OCI-LY3 (cell line): ENCODE measurements around the gene TJP3.

Experiments used
- H2AFZ ChIP-seq: fragments of 200-600, 300-600 bp; shearing (Covaris generic); 2 replicates; pipeline ENCODE4 v1.6.0; 2014; ENCODE audit warnings: antibody characterized with exemption, low read depth, low read length
- H3K27ac ChIP-seq: fragments of 200-600, 300-600 bp; sonication (generic); 2 replicates; pipeline ENCODE4 v1.5.1; 2014; ENCODE audit warnings: mild to moderate bottlenecking, low read length, moderate library complexity, mixed read lengths
- H3K27me3 ChIP-seq: fragments of 200-600, 300-600 bp; sonication (generic); 2 replicates; pipeline ENCODE4 v1.6.1; 2014; ENCODE audit warnings: low read depth, low read length, mixed read lengths
- H3K36me3 ChIP-seq: fragments of 200-600, 300-600 bp; sonication (generic); replicated peaks from 2 replicates; pipeline ENCODE3; 2014; ENCODE audit warnings: low read depth, low read length, mixed read lengths
- H3K4me1 ChIP-seq: fragments of 300-600, 200-600 bp; sonication (generic); 2 replicates; pipeline ENCODE4 v1.6.1; 2014; ENCODE audit warnings: low read length, mixed read lengths
- H3K4me2 ChIP-seq: fragments of 200-600, 300-600 bp; sonication (generic); 2 replicates; pipeline ENCODE4 v1.6.1; 2014; ENCODE audit warnings: low read length, mixed read lengths
- H3K4me3 ChIP-seq: fragments of 300-600, 200-600 bp; sonication (generic); 2 replicates; pipeline ENCODE4 v1.5.1; 2014; ENCODE audit warnings: antibody characterized with exemption, mild to moderate bottlenecking, low read length, moderate library complexity
- H3K79me2 ChIP-seq: fragments of 300-600, 200-600 bp; shearing (Covaris generic); 2 replicates; pipeline ENCODE4 v1.6.1; 2014; ENCODE audit warnings: mild to moderate bottlenecking, low read length, mixed read lengths
- H3K9ac ChIP-seq: fragments of 300-600, 200-600 bp; shearing (Covaris generic); 2 replicates; pipeline ENCODE4 v1.6.0; 2014; ENCODE audit warnings: mild to moderate bottlenecking, low read length, moderate library complexity
- H3K9me3 ChIP-seq: fragments of 200-600, 300-600 bp; shearing (Covaris generic); 2 replicates; pipeline ENCODE4 v1.6.1; 2014; ENCODE audit warnings: low read length, mixed read lengths; ENCODE audit not compliant: insufficient read depth
- H4K20me1 ChIP-seq: fragments of 200-600, 300-600 bp; sonication (generic); 2 replicates; pipeline ENCODE4 v1.6.1; 2016; ENCODE audit warnings: low read length, mixed read lengths; ENCODE audit not compliant: insufficient read depth
- CTCF ChIP-seq: fragments of 200-600, 300-600 bp; sonication (generic); IDR thresholded peaks from 2 replicates; pipeline ENCODE4 v1.5.1; 2014; ENCODE audit warnings: antibody characterized with exemption, low read length, low read depth
- EZH2phosphoT487 ChIP-seq: fragments of 200-600 bp; shearing (Covaris generic); IDR thresholded peaks from 2 replicates; pipeline ENCODE4 v1.6.1; 2018; ENCODE audit warnings: antibody characterized with exemption, mixed run types, low read depth

Gene TJP3

GRCh38 chr19:3785451-3785937, 77.3 kb downstream of the TJP3 start:
- Histone ChIP-seq H3K9ac (no peak overlapping the region), H4K20me1 (no peaks in the 10 kb centered on the region), H3K9me3 (peaks cover 18% of the 10 kb centered on the region; the same call in 1 of the 2 replicates), H3K4me1 (no peaks in the 10 kb centered on the region), H3K4me2 (no peak overlapping the region), H3K27me3 (no peaks in the 10 kb centered on the region), H3K4me3 (no peak overlapping the region), H2AFZ (no peak overlapping the region), H3K27ac (no peak overlapping the region), H3K79me2 (no peaks in the 10 kb centered on the region), H3K36me3 (no peaks in the 10 kb centered on the region)
- TF ChIP-seq EZH2phosphoT487 (no peak), CTCF (no peak)

- no peak within 1 kb of the TSS for H2AFZ ChIP-seq
- no peak for TF ChIP-seq EZH2phosphoT487
- no peak for TF ChIP-seq CTCF
- no peak within 1 kb of the TSS for H3K27ac ChIP-seq
These were observed 78.0 kb downstream of the TJP3 start, which contains the start of gene MATK for GRCh38 chr19:3785938-3786824. MATK (minus strand) TSS chr19:3786381; CDS start chr19:3785135, 1,246 bp downstream.

GRCh38 chr19:3788996-3789778, 81.0 kb downstream of the TJP3 start:
- Histone ChIP-seq H3K27me3 (no peaks in the 10 kb centered on the region), H3K4me3 (no peak overlapping the region), H3K4me2 (no peak overlapping the region), H3K4me1 (no peaks in the 10 kb centered on the region), H3K27ac (no peak overlapping the region), H3K9ac (no peak overlapping the region), H2AFZ (no peak overlapping the region), H3K36me3 (no peaks in the 10 kb centered on the region), H3K79me2 (no peaks in the 10 kb centered on the region), H3K9me3 (no peaks in the 10 kb centered on the region), H4K20me1 (no peaks in the 10 kb centered on the region)
- no peak for TF ChIP-seq EZH2phosphoT487
- no peak for TF ChIP-seq CTCF

More at GRCh38 chr19:3785938-3786824, 78.0 kb downstream of the TJP3 start, which contains the start of gene MATK:
- H3K9ac ChIP-seq: no peak within 1 kb of the TSS
- H3K27me3 ChIP-seq: no peaks in the 10 kb centered on the region
- H3K4me1 ChIP-seq: no peaks in the 10 kb centered on the region
- H3K4me2 ChIP-seq: no peak within 1 kb of the TSS
- no peaks in the 10 kb centered on the region for H3K79me2 ChIP-seq
- H3K36me3 ChIP-seq: no peaks in the 10 kb centered on the region
- H3K9me3 ChIP-seq: peaks cover 15% of the 10 kb centered on the region; the same call in 1 of the 2 replicates
- no peak within 1 kb of the TSS for H3K4me3 ChIP-seq
- H4K20me1 ChIP-seq: no peaks in the 10 kb centered on the region
